A549 treated with ZK216348 at 1 μM for 4 hours (cell line): ENCODE results near the gene DDC. TPM values are rescaled to one million over a fixed set of nuclear protein-coding genes. Genes with fewer than 3 reads are reported as not detected.

Source experiments
- total RNA-seq: library from RNA; stranded (reverse); fragments of 200-300 nt; extraction: Qiagen RNA extraction; gene quantifications from 5 replicates; pipeline ENCODE4 v1.2.3, GENCODE V29; 2022; ENCODE audit warnings: low read depth

Gene DDC, protein sequence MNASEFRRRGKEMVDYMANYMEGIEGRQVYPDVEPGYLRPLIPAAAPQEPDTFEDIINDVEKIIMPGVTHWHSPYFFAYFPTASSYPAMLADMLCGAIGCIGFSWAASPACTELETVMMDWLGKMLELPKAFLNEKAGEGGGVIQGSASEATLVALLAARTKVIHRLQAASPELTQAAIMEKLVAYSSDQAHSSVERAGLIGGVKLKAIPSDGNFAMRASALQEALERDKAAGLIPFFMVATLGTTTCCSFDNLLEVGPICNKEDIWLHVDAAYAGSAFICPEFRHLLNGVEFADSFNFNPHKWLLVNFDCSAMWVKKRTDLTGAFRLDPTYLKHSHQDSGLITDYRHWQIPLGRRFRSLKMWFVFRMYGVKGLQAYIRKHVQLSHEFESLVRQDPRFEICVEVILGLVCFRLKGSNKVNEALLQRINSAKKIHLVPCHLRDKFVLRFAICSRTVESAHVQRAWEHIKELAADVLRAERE
- 0.67 to 1.4 TPM (median 1.2 TPM) in 5 replicates for total RNA-seq

DNA sequence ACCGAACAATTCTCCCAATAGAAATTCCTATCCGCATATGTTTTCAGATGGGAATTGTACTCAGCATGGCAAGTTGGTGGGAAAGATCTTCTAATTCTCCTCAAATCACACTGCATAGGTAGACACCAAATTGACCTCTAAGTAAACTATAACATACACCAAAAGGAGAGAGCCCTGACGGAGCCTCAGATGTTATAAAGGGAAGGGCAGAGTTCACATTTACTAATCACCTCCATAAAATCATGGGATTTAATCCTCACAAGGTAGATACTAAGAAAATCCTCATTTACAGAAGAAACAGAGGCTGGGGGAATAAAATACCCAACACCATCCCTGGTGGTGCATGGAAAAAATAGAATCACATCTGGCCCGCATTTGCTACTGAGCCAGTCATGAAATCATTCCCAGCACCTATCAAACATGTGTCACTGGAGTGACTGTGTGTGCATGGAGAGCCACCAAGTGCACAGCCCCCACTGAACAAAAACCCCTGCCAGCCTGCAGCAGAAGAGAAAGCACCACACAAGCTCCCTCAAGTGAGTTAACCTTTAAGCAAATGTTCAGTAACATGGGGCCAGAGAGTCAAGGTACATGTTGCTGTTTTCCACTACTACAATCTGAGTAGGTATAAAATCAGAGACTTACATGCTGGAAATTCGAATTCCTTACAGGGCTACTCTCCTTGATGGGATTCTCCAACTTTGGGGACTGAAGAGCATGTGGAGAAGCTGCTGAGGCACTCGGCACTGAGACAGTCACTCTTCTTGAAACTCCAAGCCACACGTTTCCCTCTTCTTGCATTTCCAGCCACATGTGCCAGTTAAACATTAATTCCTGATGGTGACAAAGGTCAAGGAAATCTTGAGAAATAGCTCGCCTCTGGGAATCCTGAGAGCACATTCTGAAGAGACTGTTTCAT is at the start of gene DDC:
Gene DDC, minus strand, starts transcription at position 766 of the 919 bp plus-strand sequence. CDS start 21,320 bp downstream, outside the sequence.

DNA sequence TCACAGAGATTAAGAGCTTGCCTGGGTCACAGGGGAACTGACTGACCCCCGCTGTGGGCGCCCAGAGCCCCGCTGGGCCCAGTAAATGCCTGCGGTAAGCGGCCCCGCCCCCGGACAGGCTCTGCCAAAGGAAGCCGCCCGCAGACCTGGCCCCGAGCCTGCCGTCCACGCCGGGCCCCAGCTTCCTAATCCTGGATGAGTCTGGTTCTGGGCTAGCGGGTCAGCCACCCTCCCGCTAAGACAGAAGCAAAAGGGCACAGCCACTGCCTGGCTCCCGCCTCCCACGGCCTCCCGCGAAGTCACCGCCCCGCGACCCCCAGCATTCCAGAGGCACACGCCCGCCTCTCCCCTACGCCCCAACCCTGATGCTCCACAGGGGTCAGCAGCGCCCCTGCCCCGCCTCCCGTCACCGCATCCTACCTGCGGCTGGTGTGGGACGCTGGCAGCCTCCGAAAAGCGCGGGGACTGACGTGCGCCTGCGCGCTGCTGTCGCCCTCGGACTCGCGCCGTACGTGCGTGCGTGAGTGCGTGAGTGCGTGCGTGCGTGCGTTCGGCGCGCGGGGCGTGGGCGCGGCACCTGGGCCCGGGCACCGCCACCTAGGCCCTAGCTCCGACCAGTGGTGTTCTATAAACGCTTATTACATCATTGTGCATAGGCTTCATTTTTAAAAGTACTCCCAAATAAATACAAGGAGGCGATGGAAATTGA is 115.2 kb downstream of the DDC start, which contains the start of gene FIGNL1:
Gene FIGNL1, minus strand, starts transcription at position 470 of the 709 bp plus-strand sequence. CDS start 3,063 bp downstream, outside the sequence.

Other genes with a start within 250 kb of the DDC start
- 12.1 to 19.9 TPM (median 17.5 TPM) in 5 replicates for gene FIGNL1, start 115.1 kb downstream of the DDC start, total RNA-seq
- gene GRB10, start 217.5 kb upstream of the DDC start, total RNA-seq = 54.0 to 73.7 TPM (median 67.7 TPM) in 5 replicates